Measurements from ENCODE around the gene CCNL2. TPM values are rescaled to one million over a fixed set of nuclear protein-coding genes. Genes with fewer than 3 reads are reported as not detected.

Gene CCNL2
- total and polyA plus RNA-seq, 4 donors = 46.4 to 170 (median 104) TPM

GRCh38 chr1:1338278-1338677 is 60.9 kb downstream of the CCNL2 start:
- Histone ChIP-seq H3K36me3 (ENCODE audit: control insufficient read depth in 4 of 4, insufficient read depth in 3 of 4, low read depth in 1 of 4, low read length in 3 of 4) (peaks cover 0 to 31% (median 15%) of the 10 kb centered on the region in 4 donors), H3K9me3 (ENCODE audit: control insufficient read depth in 4 of 4, low read length in 3 of 4) (no peaks in the 10 kb centered on the region), H3K27me3 (ENCODE audit: control insufficient read depth in 4 of 4, insufficient read depth in 4 of 4, low read length in 3 of 4) (no peaks in the 10 kb centered on the region), H3K27ac (ENCODE audit: low read depth in 1 of 2, low read length in 2 of 2) (no peak overlapping the region), H3K9ac (ENCODE audit: low read depth in 1 of 2, low read length in 2 of 2) (no peak overlapping the region), H3K4me3 (ENCODE audit: low read depth in 1 of 3, low read length in 3 of 3) (no peak overlapping the region), H3K4me1 (ENCODE audit: control insufficient read depth in 4 of 4, insufficient read depth in 4 of 4, low read length in 3 of 4) (peaks cover 0 to 9% (median 5%) of the 10 kb centered on the region in 4 donors)
- no peak for DNase-seq (ENCODE audit: low spot score)
- TF ChIP-seq ZBTB33 (IDR thresholded peaks at IDR 0.05) (no peak), MAX (IDR thresholded peaks at IDR 0.05) (no peak), CTCF (IDR thresholded peaks at IDR 0.05; ENCODE audit: low read depth, low read length, missing input control) (no peak), TAF1 (conservative IDR thresholded peaks at IDR 0.05) (no peak), RAD21 (IDR thresholded peaks at IDR 0.05) (no peak), NR2F2 (IDR thresholded peaks at IDR 0.05) (no peak), YY1 (IDR thresholded peaks at IDR 0.05) (no peak), HNF4A (conservative IDR thresholded peaks at IDR 0.05) (no peak), ATF3 (IDR thresholded peaks at IDR 0.05) (no peak), EGR1 (IDR thresholded peaks at IDR 0.05; ENCODE audit: low read depth in 2 of 2) (no peak), FOXA2 (IDR thresholded peaks at IDR 0.05) (no peak), FOXA1 (IDR thresholded peaks at IDR 0.05) (no peak), HNF4G (IDR thresholded peaks at IDR 0.05) (no peak), SP1 (IDR thresholded peaks at IDR 0.05) (no peak), RXRA (IDR thresholded peaks at IDR 0.05) (no peak)
- 97% methylated on average over 36 of the region's 36 CpGs for WGBS

GRCh38 chr1:1337793-1338147 is 61.4 kb downstream of the CCNL2 start:
- Histone ChIP-seq H3K27ac (ENCODE audit: low read depth in 1 of 2, low read length in 2 of 2) (no peak overlapping the region), H3K4me3 (ENCODE audit: low read depth in 1 of 3, low read length in 3 of 3) (no peak overlapping the region), H3K4me1 (ENCODE audit: control insufficient read depth in 4 of 4, insufficient read depth in 4 of 4, low read length in 3 of 4) (peaks cover 0 to 11% (median 7%) of the 10 kb centered on the region in 4 donors), H3K36me3 (ENCODE audit: control insufficient read depth in 4 of 4, insufficient read depth in 3 of 4, low read depth in 1 of 4, low read length in 3 of 4) (peaks cover 0 to 31% (median 15%) of the 10 kb centered on the region in 4 donors), H3K9ac (ENCODE audit: low read depth in 1 of 2, low read length in 2 of 2) (no peak overlapping the region), H3K27me3 (ENCODE audit: control insufficient read depth in 4 of 4, insufficient read depth in 4 of 4, low read length in 3 of 4) (no peaks in the 10 kb centered on the region), H3K9me3 (ENCODE audit: control insufficient read depth in 4 of 4, low read length in 3 of 4) (no peaks in the 10 kb centered on the region)
- WGBS = 82% methylated on average over 18 of the region's 18 CpGs
- DNase-seq (ENCODE audit: low spot score) = no peak
- TF ChIP-seq EGR1 (IDR thresholded peaks at IDR 0.05; ENCODE audit: low read depth in 2 of 2) = no peak
- no peak for TF ChIP-seq SP1 (IDR thresholded peaks at IDR 0.05)
- TF ChIP-seq JUND (IDR thresholded peaks at IDR 0.05) = no peak
- no peak for TF ChIP-seq FOXA1 (IDR thresholded peaks at IDR 0.05)
